ENCODE measurements around the gene UNC80.

The UNC80 gene

GRCh38 chr2:210028178-210028577 is 256.5 kb downstream of the UNC80 start:
- no peak for DNase-seq (ENCODE audit: low spot score)

GRCh38 chr2:210034087-210034683 is 262.6 kb downstream of the UNC80 start:
- DNase-seq (ENCODE audit: low spot score): no peak

- DNase-seq (ENCODE audit: low spot score): no peak
Measured at GRCh38 chr2:210035679-210036078, 264.0 kb downstream of the UNC80 start.

- no peak for DNase-seq (ENCODE audit: low spot score)
Measured at GRCh38 chr2:210038078-210038477, 266.4 kb downstream of the UNC80 start.

GRCh38 chr2:210046851-210047500 is 275.3 kb downstream of the UNC80 start:
- DNase-seq (ENCODE audit: low spot score): no peak

All from ecto neural progenitor cell (in vitro differentiated cells).